Activated CD8-positive, alpha-beta T cell treated with anti-CD3 and anti-CD28 coated beads, Interleukin-2, amount 10 ng/mL, durations not matched to agents 7 days and 5 days (primary cell): ENCODE data around the gene WNK2. TPM values are rescaled to one million over a fixed set of nuclear protein-coding genes. Genes with fewer than 3 reads are reported as not detected.
"Not testable (repeated sequence)": the region's sequence is repeated elsewhere in the genome, so short reads cannot be mapped to it uniquely, and the experiment has no call there.

Experiments
- ATAC-seq: fragments of 150-1000 bp; cut with Tn5 transposase; one replicate; pipeline ENCODE4 v1.10.0; 2021; ENCODE audit warnings: moderate library complexity
- CTCF ChIA-PET: fragments of 350-600 bp; sonication (Branson Sonifier 250); formaldehyde crosslinking; loops from one replicate; lab custom pipeline; 2021; ENCODE audit warnings: antibody characterized with exemption; lab: Charles Lee
- POLR2A ChIA-PET: fragments of 350-600 bp; sonication (Branson Sonifier 250); formaldehyde crosslinking; loops from one replicate; lab custom pipeline; 2021; ENCODE audit warnings: antibody characterized with exemption; lab: Charles Lee
- DNase-seq: peaks from one replicate; pipeline ENCODE4 v3.0.0-alpha.2; 2020
- H3K27ac Mint-ChIP-seq: one replicate; pipeline ENCODE4 v1.8.0; 2021; ENCODE audit warnings: mild to moderate bottlenecking, mixed read lengths
- H3K27me3 Mint-ChIP-seq: one replicate; pipeline ENCODE4 v1.8.0; 2021; ENCODE audit warnings: low read depth, mixed read lengths
- H3K36me3 Mint-ChIP-seq: one replicate; pipeline ENCODE4 v1.8.0; 2021; ENCODE audit warnings: low read depth, mixed read lengths
- H3K4me1 Mint-ChIP-seq: one replicate; pipeline ENCODE4 v1.8.0; 2021; ENCODE audit warnings: low read depth, mixed read lengths
- H3K4me3 Mint-ChIP-seq: one replicate; pipeline ENCODE4 v1.8.0; 2021; ENCODE audit warnings: mild to moderate bottlenecking, mixed read lengths
- H3K9me3 Mint-ChIP-seq: one replicate; pipeline ENCODE4 v1.8.0; 2022; ENCODE audit warnings: mixed read lengths; ENCODE audit not compliant: insufficient read depth
- total RNA-seq, 2 experiments: library from RNA; stranded (reverse); gene quantifications; one replicate each; pipeline ENCODE4 v1.2.3, GENCODE V29; 2021

WNK2 gene
- total RNA-seq, 2 experiments from 2014 or later: not detected

- Mint-ChIP-seq H3K27ac (no peak overlapping the region), H3K4me3 (no peak overlapping the region), H3K36me3 (no peaks in the 10 kb centered on the region), H3K27me3 (no peaks in the 10 kb centered on the region), H3K9me3 (no peaks in the 10 kb centered on the region), H3K4me1 (no peaks in the 10 kb centered on the region)
- ChIA-PET CTCF (no interaction called here), POLR2A (no interaction called here)
- ATAC-seq (no peak), DNase-seq (no peak)
Measured at GRCh38 chr9:93250185-93250584, 66.2 kb downstream of the WNK2 start.

DNA sequence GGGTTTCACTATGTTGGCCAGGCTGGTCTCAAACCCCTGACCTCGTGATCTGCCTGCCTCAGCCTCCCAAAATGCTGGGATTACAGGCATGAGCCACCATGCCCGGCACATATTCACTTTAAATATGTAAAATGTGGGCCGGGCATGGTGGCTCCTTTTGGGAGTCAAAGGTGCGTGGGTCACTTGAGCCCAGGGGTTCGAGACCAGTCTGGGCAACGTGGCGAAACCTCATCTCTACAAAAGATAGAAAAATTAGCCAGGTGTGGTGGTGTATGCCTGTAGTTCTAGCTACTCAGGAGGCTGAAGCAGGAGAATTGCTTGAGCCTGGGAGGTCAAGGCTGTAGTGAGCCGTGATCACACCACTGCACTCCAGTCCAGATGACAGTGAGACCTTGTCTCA, 67.4 kb downstream of the WNK2 start:
- CTCF ChIA-PET, H3K27ac Mint-ChIP-seq, POLR2A ChIA-PET, H3K4me3 Mint-ChIP-seq, H3K9me3 Mint-ChIP-seq, H3K36me3 Mint-ChIP-seq, ATAC-seq, H3K4me1 Mint-ChIP-seq, H3K27me3 Mint-ChIP-seq, DNase-seq: not testable (repeated sequence)

DNA sequence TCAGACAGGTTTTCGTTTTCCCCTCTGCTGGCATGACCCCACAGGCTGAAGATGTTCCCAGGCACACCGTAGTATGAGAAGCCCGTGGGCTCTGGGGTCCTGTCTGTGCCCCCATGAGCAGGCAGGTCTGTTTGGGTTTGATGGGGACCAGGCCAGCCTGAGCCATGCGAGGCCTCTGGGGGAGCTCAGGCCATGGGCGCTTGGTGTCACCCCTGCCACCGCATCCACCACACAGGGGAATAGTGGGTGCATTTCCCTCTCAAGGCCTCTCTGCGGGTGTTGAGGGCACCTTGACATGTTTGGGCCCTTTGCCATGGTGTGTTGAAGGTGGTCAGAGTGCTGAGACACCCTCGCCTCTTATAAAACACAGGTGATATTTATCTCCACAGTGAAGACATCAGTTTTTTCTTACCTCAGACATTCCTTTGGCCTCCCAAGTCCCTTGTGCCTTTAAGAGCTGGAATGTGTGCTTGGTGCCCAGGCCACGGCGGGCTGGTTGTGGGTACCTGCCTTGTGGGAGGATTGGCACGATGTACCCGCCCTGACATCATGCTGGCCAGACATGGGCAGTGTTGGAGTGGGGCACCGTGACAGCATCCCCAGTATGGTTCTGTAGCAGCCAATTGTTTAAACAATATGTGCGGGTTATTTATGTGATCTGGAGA, 68.3 kb downstream of the WNK2 start:
- ATAC-seq (no peak), DNase-seq (no peak)
- no peak overlapping the region for H3K4me3 Mint-ChIP-seq
- POLR2A ChIA-PET: no interaction called here
- H3K4me1 Mint-ChIP-seq: no peaks in the 10 kb centered on the region
- no peaks in the 10 kb centered on the region for H3K27me3 Mint-ChIP-seq
- no peak overlapping the region for H3K27ac Mint-ChIP-seq
- CTCF ChIA-PET: no interaction called here
- no peaks in the 10 kb centered on the region for H3K9me3 Mint-ChIP-seq
- H3K36me3 Mint-ChIP-seq: no peaks in the 10 kb centered on the region

- CTCF ChIA-PET: no interaction called here
- POLR2A ChIA-PET: no interaction called here
- no peak for DNase-seq
Measured at GRCh38 chr9:93252781-93253530, 69.0 kb downstream of the WNK2 start.

DNA sequence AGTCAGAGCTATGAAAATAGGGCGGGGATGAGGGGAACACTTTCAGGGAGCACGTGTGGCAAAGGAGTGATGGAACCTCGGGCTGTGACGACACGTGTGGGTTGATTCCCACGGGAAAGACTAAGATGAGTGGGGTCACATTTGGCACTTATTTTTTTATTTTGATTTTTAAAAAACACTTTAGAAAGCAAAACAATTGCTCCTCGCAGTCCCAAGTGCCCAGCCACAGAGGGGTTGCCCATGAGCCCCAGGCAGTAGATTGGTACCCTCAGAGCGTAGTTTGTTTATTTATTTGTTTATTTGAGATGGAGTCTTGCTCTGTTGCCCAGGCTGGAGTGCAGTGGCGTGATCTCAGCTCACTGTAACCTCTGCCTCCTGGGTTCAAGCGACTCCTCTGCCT, 69.7 kb downstream of the WNK2 start:
- Mint-ChIP-seq H3K27me3 (no peaks in the 10 kb centered on the region), H3K27ac (no peak overlapping the region), H3K4me3 (no peak overlapping the region), H3K4me1 (no peaks in the 10 kb centered on the region), H3K9me3 (no peaks in the 10 kb centered on the region), H3K36me3 (no peaks in the 10 kb centered on the region)
- ATAC-seq (no peak), DNase-seq (no peak)
- CTCF ChIA-PET: no interaction called here
- POLR2A ChIA-PET: no interaction called here

More at GRCh38 chr9:93252781-93253530, 69.0 kb downstream of the WNK2 start:
- Mint-ChIP-seq H3K36me3 (no peaks in the 10 kb centered on the region), H3K27me3 (no peaks in the 10 kb centered on the region), H3K4me3 (no peak overlapping the region), H3K27ac (no peak overlapping the region), H3K9me3 (no peaks in the 10 kb centered on the region), H3K4me1 (no peaks in the 10 kb centered on the region)
- ATAC-seq: no peak

DNA sequence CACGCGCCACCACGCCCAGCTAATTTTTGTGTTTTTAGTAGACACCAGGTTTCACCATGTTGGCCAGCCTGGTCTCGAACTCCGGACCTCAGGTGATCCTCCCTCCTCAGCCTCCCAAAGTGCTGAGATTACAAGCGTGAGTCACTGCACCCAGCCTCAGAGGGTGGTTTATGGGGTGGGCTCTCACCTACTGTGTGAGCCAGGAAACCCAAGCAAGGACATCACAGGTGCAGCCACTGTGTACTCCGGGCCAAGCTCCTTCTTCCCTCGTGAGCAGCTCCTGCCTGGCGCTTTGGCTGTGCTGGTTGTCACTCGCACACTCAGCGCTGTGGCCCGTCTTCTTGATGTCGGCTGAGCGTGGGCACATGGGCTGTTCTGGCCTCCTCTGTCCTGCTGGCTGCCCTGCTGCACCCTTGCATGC, 70.1 kb downstream of the WNK2 start:
- no peak for ATAC-seq
- H3K36me3 Mint-ChIP-seq: no peaks in the 10 kb centered on the region
- H3K27ac Mint-ChIP-seq: no peak overlapping the region
- no peaks in the 10 kb centered on the region for H3K9me3 Mint-ChIP-seq
- H3K27me3 Mint-ChIP-seq: no peaks in the 10 kb centered on the region
- H3K4me1 Mint-ChIP-seq: no peaks in the 10 kb centered on the region
- no peak overlapping the region for H3K4me3 Mint-ChIP-seq
- DNase-seq: no peak
- ChIA-PET POLR2A (no interaction called here), CTCF (no interaction called here)

DNA sequence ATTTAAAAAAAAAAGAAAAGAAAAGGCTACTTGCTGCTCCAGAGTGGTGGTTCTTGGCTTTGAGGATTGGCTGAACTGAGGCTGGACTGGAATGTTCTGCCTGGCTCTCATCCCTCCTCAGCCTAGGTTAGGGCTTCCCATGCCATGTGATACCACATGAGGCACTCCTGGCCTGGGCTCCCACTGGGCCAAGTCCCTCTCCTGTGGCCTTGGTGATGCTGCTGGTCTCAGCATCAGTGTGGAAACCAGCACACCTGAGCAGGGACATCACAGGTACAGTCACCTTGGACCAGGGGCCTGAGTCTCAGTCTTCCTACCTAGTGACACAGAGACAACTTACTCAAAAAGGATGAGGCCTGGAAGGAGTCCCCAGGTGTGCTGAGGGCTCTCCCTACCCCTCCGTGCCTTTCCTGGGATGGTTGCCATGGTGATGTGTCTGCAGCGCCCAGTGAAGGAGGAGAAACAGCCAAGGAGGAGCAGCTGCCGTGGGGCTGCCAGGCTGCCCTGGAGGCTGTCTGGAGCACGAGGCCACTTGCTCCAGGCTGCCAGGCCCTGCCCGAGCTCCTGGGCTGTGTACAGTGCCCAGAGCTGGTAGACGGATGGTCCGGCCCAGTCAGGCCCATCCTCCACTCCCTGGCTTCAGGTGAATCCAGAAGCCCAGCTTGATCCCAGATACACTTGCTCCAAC, 71.0 kb downstream of the WNK2 start:
- H3K36me3 Mint-ChIP-seq: no peaks in the 10 kb centered on the region
- POLR2A ChIA-PET: no interaction called here
- H3K4me1 Mint-ChIP-seq: no peaks in the 10 kb centered on the region
- DNase-seq: no peak
- no peak for ATAC-seq
- CTCF ChIA-PET: no interaction called here
- no peak overlapping the region for H3K4me3 Mint-ChIP-seq
- H3K27ac Mint-ChIP-seq: no peak overlapping the region
- H3K27me3 Mint-ChIP-seq: no peaks in the 10 kb centered on the region
- H3K9me3 Mint-ChIP-seq: no peaks in the 10 kb centered on the region

GRCh38 chr9:93255494-93255867, 71.5 kb downstream of the WNK2 start:
- ATAC-seq: no peak
- no peak overlapping the region for H3K4me3 Mint-ChIP-seq
- DNase-seq: no peak
- CTCF ChIA-PET: no interaction called here
- H3K27me3 Mint-ChIP-seq: no peaks in the 10 kb centered on the region
- no peaks in the 10 kb centered on the region for H3K36me3 Mint-ChIP-seq
- POLR2A ChIA-PET: no interaction called here
- H3K4me1 Mint-ChIP-seq: no peaks in the 10 kb centered on the region
- H3K27ac Mint-ChIP-seq: no peak overlapping the region
- H3K9me3 Mint-ChIP-seq: no peaks in the 10 kb centered on the region

- Mint-ChIP-seq H3K36me3 (no peaks in the 10 kb centered on the region), H3K9me3 (no peaks in the 10 kb centered on the region), H3K27me3 (no peaks in the 10 kb centered on the region), H3K4me1 (no peaks in the 10 kb centered on the region), H3K27ac (no peak overlapping the region), H3K4me3 (no peak overlapping the region)
- DNase-seq (no peak), ATAC-seq (no peak)
- POLR2A ChIA-PET: no interaction called here
- CTCF ChIA-PET: no interaction called here
Measured at GRCh38 chr9:93255994-93256877, 72.3 kb downstream of the WNK2 start.

DNA sequence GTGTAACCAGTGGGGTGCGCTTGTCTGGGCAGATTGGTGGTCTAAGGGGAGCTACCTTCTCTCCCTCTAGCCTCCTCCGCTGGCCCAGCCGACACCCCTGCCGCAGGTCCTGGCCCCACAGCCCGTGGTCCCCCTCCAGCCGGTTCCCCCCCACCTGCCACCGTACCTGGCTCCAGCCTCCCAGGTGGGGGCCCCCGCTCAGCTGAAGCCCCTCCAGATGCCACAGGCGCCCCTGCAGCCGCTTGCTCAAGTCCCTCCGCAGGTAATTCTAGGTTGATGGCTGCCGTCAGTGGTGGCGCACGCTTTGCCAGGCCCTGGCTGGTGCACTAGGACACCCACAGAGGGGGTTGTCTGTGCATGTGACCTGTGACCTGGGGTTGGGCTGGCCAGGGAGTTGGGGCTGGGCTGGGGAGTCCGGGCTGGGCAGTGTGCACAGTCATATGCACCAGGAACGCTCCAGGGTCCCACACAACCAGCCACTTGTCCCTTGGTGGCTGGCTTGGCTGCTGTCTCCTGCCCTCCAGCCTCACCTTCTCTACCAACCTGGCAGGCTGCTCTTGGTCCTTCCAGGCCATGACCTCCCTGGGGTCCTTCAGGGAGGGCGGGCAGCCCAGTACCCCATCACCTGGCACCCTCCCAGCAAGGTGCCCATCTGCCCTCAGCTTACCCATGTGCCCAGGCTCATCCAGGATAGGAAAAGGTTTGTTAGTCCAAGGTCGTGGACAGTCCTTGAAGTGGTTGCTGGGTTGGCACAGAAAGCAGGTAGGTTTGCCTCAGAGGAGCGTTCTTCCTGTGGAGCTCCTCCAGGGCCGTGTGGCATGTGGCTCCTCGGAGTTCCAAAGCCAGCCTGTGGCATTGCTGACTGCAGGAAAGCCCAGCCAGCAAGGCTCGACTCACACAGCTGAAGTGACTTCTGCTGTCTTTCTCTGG, 73.2 kb downstream of the WNK2 start:
- CTCF ChIA-PET: no interaction called here
- ATAC-seq: no peak
- Mint-ChIP-seq H3K4me3 (no peak overlapping the region), H3K36me3 (no peaks in the 10 kb centered on the region), H3K27ac (no peak overlapping the region), H3K9me3 (no peaks in the 10 kb centered on the region), H3K4me1 (peaks cover 2% of the 10 kb centered on the region), H3K27me3 (no peaks in the 10 kb centered on the region)
- no peak for DNase-seq
- POLR2A ChIA-PET: no interaction called here

- ATAC-seq: no peak
- Mint-ChIP-seq H3K4me3 (no peak overlapping the region), H3K9me3 (no peaks in the 10 kb centered on the region), H3K4me1 (peaks cover 3% of the 10 kb centered on the region), H3K36me3 (no peaks in the 10 kb centered on the region), H3K27ac (no peak overlapping the region), H3K27me3 (no peaks in the 10 kb centered on the region)
- ChIA-PET CTCF (no interaction called here), POLR2A (no interaction called here)
- no peak for DNase-seq
Measured at GRCh38 chr9:93257808-93258331, 73.9 kb downstream of the WNK2 start.
